Activated T-cell treated with anti-CD3 and anti-CD28 coated beads, Interleukin-2, amount 50 U/mL, for 24 hours (primary cell): ENCODE data around the gene PDE4D.
"Not testable (repeated sequence)": the region's sequence is repeated elsewhere in the genome, so short reads cannot be mapped to it uniquely, and the experiment has no call there.

ENCODE experiments used
- DNase-seq: peaks from one replicate; pipeline ENCODE4 v3.0.0-alpha.2; 2020
- H3K27ac Mint-ChIP-seq: 2 replicates; pipeline ENCODE4 v1.8.0; 2020; ENCODE audit warnings: mild to moderate bottlenecking, mixed read lengths
- H3K27me3 Mint-ChIP-seq: 2 replicates; pipeline ENCODE4 v1.8.0; 2020; ENCODE audit warnings: mixed read lengths
- H3K36me3 Mint-ChIP-seq: 2 replicates; pipeline ENCODE4 v1.8.0; 2020; ENCODE audit warnings: low read depth, mixed read lengths
- H3K4me1 Mint-ChIP-seq: 2 replicates; pipeline ENCODE4 v1.8.0; 2020; ENCODE audit warnings: low read depth, mixed read lengths
- H3K4me3 Mint-ChIP-seq: 2 replicates; pipeline ENCODE4 v1.8.0; 2020; ENCODE audit warnings: mild to moderate bottlenecking, moderate library complexity, mixed read lengths
- H3K9me3 Mint-ChIP-seq: 2 replicates; pipeline ENCODE4 v1.8.0; 2020; ENCODE audit warnings: mixed read lengths

The PDE4D gene

GRCh38 chr5:59437176-59437575 lies 456.4 kb downstream of the PDE4D start:
- no peak for DNase-seq
- Mint-ChIP-seq H3K36me3 (no peaks in the 10 kb centered on the region), H3K27ac (no peak overlapping the region), H3K9me3 (no peaks in the 10 kb centered on the region), H3K4me3 (no peak overlapping the region), H3K4me1 (no peaks in the 10 kb centered on the region), H3K27me3 (peaks cover 2% of the 10 kb centered on the region)

- peaks cover 2% of the 10 kb centered on the region for H3K27me3 Mint-ChIP-seq
- H3K36me3 Mint-ChIP-seq, result no peaks in the 10 kb centered on the region
- no peaks in the 10 kb centered on the region for H3K4me1 Mint-ChIP-seq
- no peak for DNase-seq
- no peak overlapping the region for H3K27ac Mint-ChIP-seq
- H3K9me3 Mint-ChIP-seq, result no peaks in the 10 kb centered on the region
- no peak overlapping the region for H3K4me3 Mint-ChIP-seq
Observed at GRCh38 chr5:59436364-59437148, 457.0 kb downstream of the PDE4D start.

- H3K4me3 Mint-ChIP-seq, result no peak overlapping the region
- H3K4me1 Mint-ChIP-seq, result no peaks in the 10 kb centered on the region
- H3K27ac Mint-ChIP-seq, result no peak overlapping the region
- DNase-seq, result no peak
- no peaks in the 10 kb centered on the region for H3K9me3 Mint-ChIP-seq
- H3K27me3 Mint-ChIP-seq, result peaks cover 2% of the 10 kb centered on the region
- H3K36me3 Mint-ChIP-seq, result no peaks in the 10 kb centered on the region
Observed at GRCh38 chr5:59433174-59433573, 460.4 kb downstream of the PDE4D start.

GRCh38 chr5:59430066-59430685 lies 463.4 kb downstream of the PDE4D start:
- Mint-ChIP-seq H3K4me3 (no peak overlapping the region), H3K27me3 (peaks cover 2% of the 10 kb centered on the region), H3K27ac (no peak overlapping the region), H3K36me3 (no peaks in the 10 kb centered on the region), H3K4me1 (no peaks in the 10 kb centered on the region), H3K9me3 (no peaks in the 10 kb centered on the region)
- no peak for DNase-seq

- Mint-ChIP-seq H3K36me3 (no peaks in the 10 kb centered on the region), H3K27me3 (no peaks in the 10 kb centered on the region), H3K4me1 (no peaks in the 10 kb centered on the region), H3K4me3 (no peak overlapping the region), H3K27ac (no peak overlapping the region), H3K9me3 (no peaks in the 10 kb centered on the region)
- no peak for DNase-seq
Observed at GRCh38 chr5:59428391-59428790, 465.1 kb downstream of the PDE4D start.

- H3K4me1 Mint-ChIP-seq, result no peaks in the 10 kb centered on the region
- DNase-seq, result no peak
- no peaks in the 10 kb centered on the region for H3K27me3 Mint-ChIP-seq
- H3K4me3 Mint-ChIP-seq, result no peak overlapping the region
- H3K27ac Mint-ChIP-seq, result no peak overlapping the region
- no peaks in the 10 kb centered on the region for H3K36me3 Mint-ChIP-seq
- H3K9me3 Mint-ChIP-seq, result no peaks in the 10 kb centered on the region
Observed at GRCh38 chr5:59424515-59424914, 469.0 kb downstream of the PDE4D start.

- H3K27ac Mint-ChIP-seq, result no peak overlapping the region
- no peaks in the 10 kb centered on the region for H3K27me3 Mint-ChIP-seq
- no peak for DNase-seq
- no peak overlapping the region for H3K4me3 Mint-ChIP-seq
- H3K4me1 Mint-ChIP-seq, result no peaks in the 10 kb centered on the region
- H3K36me3 Mint-ChIP-seq, result no peaks in the 10 kb centered on the region
- H3K9me3 Mint-ChIP-seq, result no peaks in the 10 kb centered on the region
Observed at GRCh38 chr5:59423021-59423420, 470.5 kb downstream of the PDE4D start.

- Mint-ChIP-seq H3K27me3 (no peaks in the 10 kb centered on the region), H3K9me3 (no peaks in the 10 kb centered on the region), H3K36me3 (no peaks in the 10 kb centered on the region), H3K27ac (no peak overlapping the region), H3K4me3 (no peak overlapping the region), H3K4me1 (no peaks in the 10 kb centered on the region)
- no peak for DNase-seq
Observed at GRCh38 chr5:59421986-59422941, 471.3 kb downstream of the PDE4D start.

GRCh38 chr5:59420596-59420995 lies 472.9 kb downstream of the PDE4D start:
- no peak for DNase-seq
- Mint-ChIP-seq H3K4me3 (no peak overlapping the region), H3K9me3 (no peaks in the 10 kb centered on the region), H3K36me3 (no peaks in the 10 kb centered on the region), H3K27me3 (no peaks in the 10 kb centered on the region), H3K4me1 (no peaks in the 10 kb centered on the region), H3K27ac (no peak overlapping the region)

- Mint-ChIP-seq H3K36me3 (no peaks in the 10 kb centered on the region), H3K27me3 (peaks cover 8% of the 10 kb centered on the region), H3K4me1 (no peaks in the 10 kb centered on the region), H3K9me3 (no peaks in the 10 kb centered on the region), H3K4me3 (no peak overlapping the region), H3K27ac (no peak overlapping the region)
- DNase-seq, result no peak
Observed at GRCh38 chr5:59418808-59419207, 474.7 kb downstream of the PDE4D start.

GRCh38 chr5:59416451-59416850 lies 477.1 kb downstream of the PDE4D start:
- H3K36me3 Mint-ChIP-seq, result no peaks in the 10 kb centered on the region
- H3K27ac Mint-ChIP-seq, result no peak overlapping the region
- peaks cover 8% of the 10 kb centered on the region for H3K27me3 Mint-ChIP-seq
- DNase-seq, result no peak
- H3K4me1 Mint-ChIP-seq, result no peaks in the 10 kb centered on the region
- H3K9me3 Mint-ChIP-seq, result no peaks in the 10 kb centered on the region
- no peak overlapping the region for H3K4me3 Mint-ChIP-seq

GRCh38 chr5:59416026-59416425 lies 477.5 kb downstream of the PDE4D start:
- peaks cover 8% of the 10 kb centered on the region for H3K27me3 Mint-ChIP-seq
- no peaks in the 10 kb centered on the region for H3K36me3 Mint-ChIP-seq
- H3K9me3 Mint-ChIP-seq, result no peaks in the 10 kb centered on the region

GRCh38 chr5:59412428-59412827 lies 481.1 kb downstream of the PDE4D start:
- Mint-ChIP-seq H3K4me3 (no peak overlapping the region), H3K4me1 (no peaks in the 10 kb centered on the region), H3K27ac (no peak overlapping the region), H3K9me3 (peaks cover 3% of the 10 kb centered on the region), H3K27me3 (peaks cover 8% of the 10 kb centered on the region), H3K36me3 (no peaks in the 10 kb centered on the region)
- no peak for DNase-seq

More at GRCh38 chr5:59416026-59416425, 477.5 kb downstream of the PDE4D start:
- Mint-ChIP-seq H3K4me1 (no peaks in the 10 kb centered on the region), H3K27ac (no peak overlapping the region), H3K4me3 (no peak overlapping the region)
- no peak for DNase-seq

- H3K27me3 Mint-ChIP-seq, DNase-seq, H3K4me1 Mint-ChIP-seq, H3K9me3 Mint-ChIP-seq, H3K4me3 Mint-ChIP-seq, H3K27ac Mint-ChIP-seq, H3K36me3 Mint-ChIP-seq: not testable (repeated sequence)
Observed at GRCh38 chr5:59408997-59409396, 484.5 kb downstream of the PDE4D start.
